GOT3 (cell line): ENCODE data around the gene PCK2.

Source experiments
- DNase-seq: peaks from one replicate; lab custom pipeline; 2025; ENCODE audit warnings: mixed read lengths; lab: John Stamatoyannopoulos, UW

PCK2 gene

DNA sequence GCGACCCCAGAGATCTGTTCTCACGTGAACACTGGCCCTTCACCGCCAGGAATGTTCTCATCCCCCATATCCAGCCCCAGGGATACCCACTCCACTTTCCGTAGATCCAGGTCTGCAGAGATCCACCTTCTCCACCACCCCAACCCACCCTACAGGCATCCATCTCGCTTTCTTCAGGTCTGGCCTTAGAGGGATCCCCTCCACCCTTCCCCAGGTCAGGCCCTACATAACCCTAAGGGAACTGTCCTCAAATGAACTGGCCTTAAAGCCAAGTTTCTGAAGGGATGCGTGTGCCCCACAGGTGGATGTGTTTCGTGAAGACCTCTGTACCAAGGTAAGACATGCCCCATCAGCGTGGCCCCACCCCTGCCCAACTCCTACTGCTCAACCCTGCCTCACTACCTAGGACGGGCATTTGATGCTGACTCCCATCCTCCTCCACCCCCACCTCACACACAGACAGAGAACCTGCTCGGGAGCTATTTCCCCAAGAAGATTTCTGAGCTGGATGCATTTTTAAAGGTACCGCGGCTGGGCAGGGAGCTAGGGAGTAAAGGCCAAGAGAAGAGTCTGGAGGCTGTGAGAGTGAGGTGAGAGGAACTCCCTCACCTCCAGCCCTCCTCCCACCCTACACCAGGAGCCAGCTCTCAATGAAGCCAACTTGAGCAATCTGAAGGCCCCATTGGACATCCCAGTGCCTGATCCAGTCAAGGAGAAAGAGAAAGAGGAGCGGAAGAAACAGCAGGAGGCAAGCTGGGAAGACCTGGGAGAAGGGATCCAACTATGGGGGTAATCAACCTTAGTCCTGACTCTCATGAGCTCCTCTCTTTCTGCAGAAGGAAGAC, 42.8 kb downstream of the PCK2 start:
- no peak for DNase-seq

DNA sequence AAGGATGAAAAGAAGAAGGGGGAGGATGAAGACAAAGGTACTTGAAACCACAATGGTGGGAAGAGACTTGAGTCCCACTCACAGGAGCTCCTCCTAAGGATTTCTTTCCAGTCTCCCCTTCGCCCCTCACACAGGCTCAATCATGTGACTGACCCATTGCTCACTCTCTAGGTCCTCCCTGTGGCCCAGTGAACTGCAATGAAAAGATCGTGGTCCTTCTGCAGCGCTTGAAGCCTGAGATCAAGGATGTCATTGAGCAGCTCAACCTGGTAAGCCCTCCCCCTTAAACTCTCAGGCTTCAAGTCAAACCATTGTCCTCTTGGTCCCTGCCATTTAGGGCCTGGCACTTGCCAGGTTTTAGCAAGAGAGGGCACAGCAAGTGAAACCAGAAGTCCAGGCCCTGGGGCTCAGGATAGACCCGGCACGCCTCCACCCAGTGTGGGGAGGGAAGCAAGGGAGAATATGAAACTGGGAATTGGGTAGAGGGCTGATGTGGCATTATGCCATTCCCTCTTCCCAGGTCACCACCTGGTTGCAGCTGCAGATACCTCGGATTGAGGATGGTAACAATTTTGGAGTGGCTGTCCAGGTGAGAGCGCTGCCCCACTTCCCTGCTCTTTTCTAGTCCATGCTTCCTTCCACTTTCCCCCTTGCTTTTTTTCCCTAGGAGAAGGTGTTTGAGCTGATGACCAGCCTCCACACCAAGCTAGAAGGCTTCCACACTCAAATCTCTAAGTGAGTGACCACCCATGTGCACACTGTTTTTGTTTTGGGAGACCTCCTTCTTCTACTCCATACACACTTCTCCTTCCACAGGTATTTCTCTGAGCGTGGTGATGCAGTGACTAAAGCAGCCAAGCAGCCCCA, 43.7 kb downstream of the PCK2 start:
- no peak for DNase-seq

DNA sequence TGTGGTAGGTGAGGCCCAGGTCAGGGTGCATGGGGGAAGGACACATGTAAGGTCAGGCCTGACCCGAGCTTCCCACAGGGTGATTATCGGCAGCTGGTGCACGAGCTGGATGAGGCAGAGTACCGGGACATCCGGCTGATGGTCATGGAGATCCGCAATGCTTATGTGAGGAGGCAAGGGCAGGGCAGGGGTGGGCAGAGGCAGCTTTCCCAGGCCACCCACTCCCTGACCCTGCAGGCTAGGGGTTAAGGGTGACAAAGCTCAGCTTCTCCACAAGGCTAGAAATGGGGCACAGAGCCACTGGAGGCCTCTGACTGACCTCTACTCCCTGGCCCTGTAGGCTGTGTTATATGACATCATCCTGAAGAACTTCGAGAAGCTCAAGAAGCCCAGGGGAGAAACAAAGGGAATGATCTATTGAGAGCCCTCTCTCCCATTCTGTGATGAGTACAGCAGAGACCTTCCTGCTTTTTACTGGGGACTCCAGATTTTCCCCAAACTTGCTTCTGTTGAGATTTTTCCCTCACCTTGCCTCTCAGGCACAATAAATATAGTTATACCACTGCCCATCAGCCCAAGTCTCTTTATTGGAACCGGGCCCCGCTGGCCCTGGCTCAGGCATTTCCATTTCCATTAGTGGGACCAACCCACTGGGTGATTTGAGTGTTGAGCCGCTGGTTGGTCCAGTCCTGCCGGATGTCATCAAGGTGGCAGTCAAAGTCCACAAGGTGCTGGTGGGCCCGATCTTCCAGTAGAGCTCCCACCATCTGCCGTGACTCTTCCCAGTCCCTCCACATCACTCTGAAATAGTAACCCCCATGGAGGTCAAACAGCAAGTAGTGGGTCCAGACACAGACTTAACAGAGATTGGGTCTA, 44.5 kb downstream of the PCK2 start:
- no peak for DNase-seq

DNA sequence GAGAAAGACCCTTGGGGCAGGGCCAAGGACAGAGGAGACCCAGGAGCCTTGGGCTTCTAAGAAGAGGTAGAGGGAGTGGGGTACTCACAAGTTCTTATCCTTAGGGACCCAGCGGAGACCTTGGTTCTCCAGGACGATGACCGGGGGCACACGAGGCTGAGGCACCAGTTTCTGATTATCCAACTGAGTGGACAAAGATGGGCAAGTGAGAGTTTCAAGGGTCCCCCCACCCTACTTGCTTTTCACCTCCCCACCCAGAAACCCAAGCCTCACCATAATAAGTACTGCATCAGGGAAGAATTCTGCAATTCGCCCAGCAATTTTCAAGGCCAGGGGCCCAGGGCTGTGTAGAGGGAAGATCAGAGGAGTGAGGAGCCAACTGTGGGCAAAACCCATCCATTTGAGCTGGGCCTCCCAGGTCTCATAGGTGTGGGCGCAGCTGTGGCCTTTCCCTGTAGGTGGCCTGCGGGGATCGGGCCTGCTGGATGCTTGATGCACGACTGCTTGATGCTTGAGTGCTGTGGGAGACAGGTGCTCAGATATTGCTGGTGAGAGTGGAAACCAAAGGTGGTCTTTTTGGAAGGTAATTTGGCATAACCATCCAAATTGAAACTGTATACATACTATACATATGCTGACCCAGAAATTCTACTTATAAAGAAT, 45.3 kb downstream of the PCK2 start:
- DNase-seq: no peak

DNA sequence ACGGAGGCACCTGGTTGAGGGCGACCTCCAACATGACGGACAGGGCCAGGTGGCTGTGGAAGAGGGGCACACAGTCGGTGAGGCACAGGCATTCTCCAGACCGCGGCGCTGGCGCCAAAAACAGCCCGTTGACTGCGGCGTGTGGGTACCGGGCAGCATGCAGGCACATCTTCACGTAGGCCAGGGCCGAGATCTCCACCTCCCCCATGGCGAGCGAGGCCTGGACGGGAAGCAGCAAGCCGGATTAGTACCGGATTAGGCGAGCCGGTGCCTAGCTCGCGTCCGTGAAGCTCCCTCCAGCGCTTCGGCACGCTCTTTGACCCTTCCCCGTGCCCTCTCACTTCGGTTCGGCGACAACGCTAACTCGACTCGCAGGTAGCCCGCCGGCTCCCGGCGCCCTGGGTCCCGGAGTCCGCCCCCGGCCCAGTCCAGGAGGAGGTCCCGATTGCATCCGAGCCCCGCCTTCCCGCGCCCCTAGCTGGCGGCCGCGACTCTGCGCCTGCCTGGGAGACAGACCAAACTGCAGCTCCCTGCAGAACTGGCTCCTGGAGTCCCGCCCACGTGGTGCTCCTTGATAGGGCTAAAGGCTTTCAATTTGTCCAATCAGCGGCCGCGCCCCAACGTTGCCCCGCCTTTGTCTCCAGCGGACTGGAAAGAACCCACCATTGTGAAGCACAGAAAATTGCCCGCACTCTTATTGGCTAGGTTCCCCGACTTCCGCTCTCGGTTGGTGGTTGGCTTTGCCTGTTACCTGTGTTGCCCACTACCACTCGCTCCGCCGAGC, 47.2 kb downstream of the PCK2 start, which contains the start of gene EMC9:
EMC9 (minus strand) TSS at position 495 of the 784 bp plus-strand sequence; CDS start at position 208, 287 bp downstream.
- peak; percentile 78 for DNase-seq

DNA sequence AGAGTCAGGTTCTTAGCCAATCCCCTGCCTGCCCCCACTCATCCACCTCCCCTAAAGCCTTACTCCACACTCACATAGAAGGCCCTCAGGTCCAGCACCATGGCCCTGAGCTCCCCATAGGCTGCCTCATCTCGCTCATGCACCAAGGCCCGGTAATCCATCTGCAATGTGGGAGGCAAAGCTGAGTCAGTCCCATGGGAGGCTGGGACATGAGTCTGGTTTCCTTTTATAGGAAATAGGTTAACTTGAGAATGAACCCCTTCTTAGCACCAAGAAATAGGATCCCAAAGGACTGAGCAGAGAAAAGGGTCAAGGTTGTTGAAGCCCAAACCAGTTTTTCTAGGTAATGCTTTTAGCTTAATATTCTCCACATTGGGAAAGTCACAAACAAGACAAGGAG, 49.4 kb downstream of the PCK2 start:
- no peak for DNase-seq

DNA sequence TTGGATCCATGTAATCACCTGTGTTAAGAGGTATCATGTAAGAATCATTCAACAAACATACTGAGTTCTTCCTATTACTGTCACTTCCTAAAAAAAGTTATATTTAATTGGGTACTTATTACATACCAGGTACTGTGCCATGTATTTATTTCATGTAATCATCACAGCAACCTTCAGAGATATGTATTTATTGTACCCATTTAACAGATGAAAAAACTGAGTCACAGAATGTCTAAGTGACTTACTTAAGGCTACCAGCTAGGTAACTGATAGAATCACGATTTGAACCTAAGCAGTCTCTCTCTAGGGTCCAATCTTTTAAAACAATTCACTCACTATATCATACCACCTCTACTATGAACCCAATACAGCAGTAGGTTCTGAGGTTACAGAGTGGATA, 50.3 kb downstream of the PCK2 start:
- DNase-seq: no peak

DNA sequence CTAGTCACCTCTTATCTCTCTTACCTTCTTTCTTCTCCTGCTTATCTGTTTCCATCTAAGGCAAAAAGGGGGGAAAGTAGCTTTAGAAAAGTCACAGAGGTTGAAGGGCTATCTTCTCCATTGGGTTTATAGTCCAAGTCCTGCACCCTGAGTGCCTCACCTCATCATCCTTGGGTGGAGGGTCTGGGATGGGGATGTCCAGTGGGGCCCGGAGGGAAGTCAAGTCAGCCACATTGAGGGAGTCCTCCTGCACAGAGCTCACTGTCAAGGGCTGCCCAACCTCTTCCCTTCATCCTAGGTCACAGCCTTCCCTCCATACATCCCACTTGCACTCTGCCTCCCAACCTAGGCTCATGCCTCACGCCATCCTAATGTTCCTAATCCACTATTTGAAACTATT, 51.1 kb downstream of the PCK2 start:
- no peak for DNase-seq

DNA sequence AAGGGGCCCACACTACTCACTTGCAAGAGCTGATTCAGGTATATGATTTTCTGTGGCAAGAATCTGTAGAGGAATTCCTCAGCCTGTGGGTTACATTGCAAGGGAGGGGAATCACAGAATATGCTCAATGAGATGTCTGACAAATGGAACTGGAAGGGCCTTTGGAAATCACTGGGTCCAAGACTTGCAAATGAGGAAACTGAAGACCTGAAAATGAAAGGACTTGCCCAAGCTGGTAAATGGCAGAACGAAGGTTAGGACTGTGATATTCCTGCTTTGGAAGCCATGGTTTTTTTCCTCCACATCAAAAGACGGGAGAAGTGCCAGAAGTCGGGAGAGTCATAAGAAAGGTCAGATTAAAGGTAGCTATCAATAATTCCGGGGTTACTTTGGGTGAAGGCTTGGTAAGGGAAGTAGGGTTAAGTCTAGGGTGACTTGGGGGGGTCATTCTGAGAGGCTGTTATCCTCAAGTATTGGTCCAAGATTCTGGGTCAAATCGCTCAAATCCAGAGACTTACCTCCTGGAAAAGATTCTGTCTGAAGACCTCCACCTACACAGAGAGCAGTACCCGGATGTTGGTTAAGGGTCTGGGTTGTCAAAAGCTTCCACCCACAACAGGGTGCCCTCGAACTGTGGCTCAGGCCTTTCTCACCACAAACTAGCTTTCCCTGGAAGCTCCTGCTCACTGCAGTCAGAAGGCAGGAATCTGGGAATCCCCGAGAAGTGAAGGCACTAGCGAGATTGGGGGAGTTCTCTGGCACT, 51.8 kb downstream of the PCK2 start:
- no peak for DNase-seq

DNA sequence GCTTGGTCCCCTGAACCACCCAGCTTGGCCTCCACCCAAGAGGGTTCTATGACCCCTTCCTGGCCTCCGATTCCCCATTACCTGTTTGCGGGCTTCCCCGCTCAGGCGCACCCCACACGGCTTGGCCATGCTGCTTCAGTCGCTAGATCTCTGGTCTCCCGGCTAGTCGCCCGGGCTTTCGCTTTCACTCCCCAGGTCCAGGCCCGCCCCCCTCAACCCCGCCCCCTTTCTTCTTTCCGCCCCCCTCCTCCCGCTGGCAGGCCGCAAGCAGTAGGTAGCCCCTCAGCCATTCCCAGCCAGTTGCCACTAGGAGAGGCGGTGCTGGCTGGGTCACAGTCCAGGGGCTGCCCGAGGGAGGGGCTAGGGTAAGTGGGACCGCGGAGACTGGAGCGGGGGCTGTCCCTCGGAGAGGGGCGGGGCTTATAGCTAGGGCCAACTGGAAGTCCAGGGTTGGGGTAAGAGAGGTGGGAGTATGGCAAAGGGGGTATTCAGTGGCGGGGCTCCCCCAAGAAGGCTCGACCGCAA, 52.4 kb downstream of the PCK2 start, which contains the start of gene PSME2:
PSME2 (minus strand) TSS at position 158 of the 525 bp plus-strand sequence; CDS start at position 129, 29 bp downstream.
- DNase-seq: peak; percentile 77

DNA sequence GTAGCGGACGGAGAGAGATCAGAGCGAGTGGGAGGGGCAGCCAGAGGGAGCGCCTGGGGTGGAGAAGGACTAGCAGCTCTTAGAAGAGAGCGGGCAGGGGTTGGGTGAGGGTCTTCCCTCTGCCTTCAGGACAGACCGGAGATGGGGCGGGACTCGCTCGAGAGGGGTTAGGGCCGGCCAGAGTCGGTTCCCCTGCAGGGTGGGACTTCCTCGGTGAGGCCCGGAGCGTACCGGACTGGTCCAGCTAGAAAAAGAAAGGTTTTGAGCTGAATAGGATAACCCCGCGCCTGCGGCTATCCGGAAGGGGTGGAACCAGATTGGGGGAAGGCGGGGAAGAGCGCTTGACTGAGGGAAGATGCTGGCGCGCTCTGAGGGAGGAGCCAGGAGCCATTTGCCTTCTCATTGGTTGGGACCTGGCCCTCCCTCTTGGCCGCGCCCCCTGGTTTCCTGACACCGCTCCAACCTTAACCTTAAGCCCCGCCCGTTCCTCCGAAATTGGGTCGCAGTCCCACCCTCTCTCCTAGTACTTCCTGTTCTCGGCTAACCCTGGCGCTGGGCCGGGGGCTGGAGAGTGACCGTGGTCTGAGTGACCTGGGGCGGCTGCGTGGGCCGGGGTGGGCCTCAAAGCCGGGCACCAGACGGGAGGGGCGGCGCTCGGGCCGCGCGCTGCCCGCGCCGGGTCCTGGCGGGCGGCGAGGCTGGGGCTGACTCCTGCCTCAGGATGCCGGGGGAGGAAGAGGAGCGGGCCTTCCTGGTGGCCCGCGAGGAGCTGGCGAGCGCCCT, 53.1 kb downstream of the PCK2 start, which contains the start of gene RNF31:
RNF31 (plus strand) TSS at position 521 of the 783 bp plus-strand sequence; CDS start at position 722, 201 bp downstream.
- peak; percentile 80 for DNase-seq

DNA sequence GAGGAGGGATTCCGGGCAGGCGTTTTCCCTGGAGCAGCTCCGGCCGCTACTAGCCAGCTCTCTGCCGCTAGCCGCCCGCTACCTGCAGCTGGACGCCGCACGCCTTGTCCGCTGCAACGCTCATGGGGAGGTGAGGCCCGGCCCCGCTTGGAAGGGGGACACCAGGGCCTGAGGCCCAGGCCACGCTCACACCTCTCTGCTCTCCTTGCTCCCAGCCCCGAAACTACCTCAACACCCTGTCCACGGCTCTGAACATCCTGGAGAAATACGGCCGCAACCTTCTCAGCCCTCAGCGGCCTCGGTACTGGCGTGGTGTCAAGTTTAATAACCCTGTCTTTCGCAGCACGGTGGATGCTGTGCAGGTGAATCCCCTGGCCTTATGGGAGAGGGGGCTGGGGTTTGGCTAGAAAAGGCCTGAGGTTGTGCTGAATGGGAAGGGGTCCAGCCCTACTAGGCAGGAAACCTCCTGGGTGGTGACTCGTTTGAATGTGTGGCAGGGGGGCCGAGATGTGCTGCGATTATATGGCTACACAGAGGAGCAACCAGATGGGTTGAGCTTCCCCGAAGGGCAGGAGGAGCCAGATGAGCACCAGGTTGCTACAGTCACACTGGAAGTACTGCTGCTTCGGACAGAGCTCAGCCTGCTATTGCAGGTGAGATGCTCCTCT, 53.8 kb downstream of the PCK2 start:
- DNase-seq: no peak

DNA sequence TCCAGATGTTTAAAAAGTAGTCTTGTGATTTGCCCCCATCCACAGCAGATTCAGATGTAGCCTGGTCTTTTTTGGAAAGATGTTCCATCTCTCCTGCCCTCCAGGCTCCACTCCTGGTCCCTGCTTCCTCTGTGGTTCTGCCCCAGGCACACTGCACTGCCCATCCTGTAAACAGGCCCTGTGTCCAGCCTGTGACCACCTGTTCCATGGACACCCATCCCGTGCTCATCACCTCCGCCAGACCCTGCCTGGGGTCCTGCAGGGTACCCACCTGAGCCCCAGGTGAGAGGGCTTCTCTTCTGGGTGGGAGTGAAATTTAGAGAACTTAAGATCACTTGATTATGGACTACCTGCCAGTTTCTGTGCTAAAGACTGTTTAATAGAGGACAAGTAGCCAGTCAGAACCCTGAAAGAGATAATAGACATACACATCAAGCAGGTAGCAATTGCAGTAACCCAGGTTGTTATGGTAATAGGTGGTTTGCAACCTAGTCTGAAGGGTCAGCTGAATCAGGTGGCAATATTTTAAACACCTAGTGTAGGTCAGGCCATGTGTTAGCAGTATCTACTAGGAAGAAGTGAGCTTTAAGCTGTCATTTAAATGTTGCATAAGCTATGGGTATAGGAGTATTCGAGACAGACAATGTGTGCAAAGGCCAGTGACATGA, 55.3 kb downstream of the PCK2 start:
- DNase-seq: no peak

DNA sequence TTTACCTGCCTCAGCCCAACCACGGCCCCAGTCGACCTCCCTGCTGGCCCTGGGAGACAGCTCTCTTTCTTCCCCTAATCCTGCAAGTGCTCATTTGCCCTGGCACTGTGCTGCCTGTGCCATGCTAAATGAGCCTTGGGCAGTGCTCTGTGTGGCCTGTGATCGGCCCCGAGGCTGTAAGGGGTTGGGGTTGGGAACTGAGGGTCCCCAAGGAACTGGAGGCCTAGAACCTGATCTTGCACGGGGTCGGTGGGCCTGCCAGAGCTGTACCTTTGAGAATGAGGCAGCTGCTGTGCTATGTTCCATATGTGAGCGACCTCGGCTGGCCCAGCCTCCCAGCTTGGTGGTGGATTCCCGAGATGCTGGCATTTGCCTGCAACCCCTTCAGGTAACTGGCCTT, 56.0 kb downstream of the PCK2 start:
- DNase-seq: no peak

DNA sequence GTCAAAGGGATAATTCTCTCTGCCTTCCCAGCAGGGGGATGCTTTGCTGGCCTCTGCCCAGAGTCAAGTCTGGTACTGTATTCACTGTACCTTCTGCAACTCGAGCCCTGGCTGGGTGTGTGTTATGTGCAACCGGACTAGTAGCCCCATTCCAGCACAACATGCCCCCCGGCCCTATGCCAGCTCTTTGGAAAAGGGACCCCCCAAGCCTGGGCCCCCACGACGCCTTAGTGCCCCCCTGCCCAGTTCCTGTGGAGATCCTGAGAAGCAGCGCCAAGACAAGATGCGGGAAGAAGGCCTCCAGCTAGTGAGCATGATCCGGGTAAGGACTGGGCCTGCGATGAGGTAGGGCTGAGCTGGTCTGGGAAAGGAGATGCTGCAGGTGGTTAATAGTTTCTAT, 56.5 kb downstream of the PCK2 start:
- no peak for DNase-seq

DNA sequence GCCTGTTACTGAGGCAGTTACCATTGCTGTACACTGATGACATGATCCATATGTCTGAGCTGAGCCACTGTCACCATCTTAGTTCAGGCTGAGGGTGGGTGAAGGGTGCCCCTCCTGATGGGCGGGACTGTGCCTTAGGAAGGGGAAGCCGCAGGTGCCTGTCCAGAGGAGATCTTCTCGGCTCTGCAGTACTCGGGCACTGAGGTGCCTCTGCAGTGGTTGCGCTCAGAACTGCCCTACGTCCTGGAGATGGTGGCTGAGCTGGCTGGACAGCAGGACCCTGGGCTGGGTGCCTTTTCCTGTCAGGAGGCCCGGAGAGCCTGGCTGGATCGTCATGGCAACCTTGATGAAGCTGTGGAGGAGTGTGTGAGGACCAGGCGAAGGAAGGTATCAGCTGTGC, 56.9 kb downstream of the PCK2 start:
- no peak for DNase-seq

DNA sequence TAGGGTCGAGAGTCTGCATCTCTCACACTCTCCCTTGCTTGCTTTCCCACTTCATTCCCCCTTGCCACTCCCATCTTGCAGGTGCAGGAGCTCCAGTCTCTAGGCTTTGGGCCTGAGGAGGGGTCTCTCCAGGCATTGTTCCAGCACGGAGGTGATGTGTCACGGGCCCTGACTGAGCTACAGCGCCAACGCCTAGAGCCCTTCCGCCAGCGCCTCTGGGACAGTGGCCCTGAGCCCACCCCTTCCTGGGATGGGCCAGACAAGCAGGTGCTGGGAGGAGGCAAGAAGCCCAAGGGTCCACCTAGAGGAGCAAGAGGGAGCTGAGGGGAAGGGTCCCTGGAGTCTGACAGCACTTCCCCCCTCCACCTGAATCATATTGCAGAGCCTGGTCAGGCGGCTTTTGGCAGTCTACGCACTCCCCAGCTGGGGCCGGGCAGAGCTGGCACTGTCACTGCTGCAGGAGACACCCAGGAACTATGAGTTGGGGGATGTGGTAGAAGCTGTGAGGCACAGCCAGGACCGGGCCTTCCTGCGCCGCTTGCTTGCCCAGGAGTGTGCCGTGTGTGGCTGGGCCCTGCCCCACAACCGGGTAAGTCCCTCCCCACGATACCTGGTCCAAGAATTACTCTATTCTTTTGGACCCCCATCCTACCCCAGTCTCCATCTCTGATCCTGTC, 57.4 kb downstream of the PCK2 start:
- DNase-seq: no peak
